Spinal cord (tissue), 10 donors: ENCODE measurements around the gene RRP9. TPM values are rescaled to one million over a fixed set of nuclear protein-coding genes. Genes with fewer than 3 reads are reported as not detected.

Source experiments
- DNase-seq, 6 donors: peaks; one replicate each; pipeline versions ENCODE4 v3.0.0 to v3.0.0-alpha.2; 2013 to 2015; ENCODE audit warnings: low spot score in 6 of 6, low read depth in 4 of 6
- H3K27ac ChIP-seq: one replicate; pipeline ENCODE4 v1.5.1; 2013; ENCODE audit warnings: low read depth, low read length, control low read depth
- H3K27me3 ChIP-seq: one replicate; pipeline ENCODE4 v1.6.1; 2013; ENCODE audit warnings: low read length; ENCODE audit not compliant: control insufficient read depth, insufficient read depth
- H3K36me3 ChIP-seq: one replicate; pipeline ENCODE4 v1.6.1; 2013; ENCODE audit warnings: low read length; ENCODE audit not compliant: control insufficient read depth, insufficient read depth
- H3K4me1 ChIP-seq: one replicate; pipeline ENCODE4 v1.6.1; 2013; ENCODE audit warnings: low read length; ENCODE audit not compliant: control insufficient read depth, insufficient read depth
- H3K4me3 ChIP-seq: one replicate; pipeline ENCODE4 v1.5.1; 2013; ENCODE audit warnings: low read depth, low read length, control low read depth
- H3K9me3 ChIP-seq: one replicate; pipeline ENCODE4 v1.6.1; 2013; ENCODE audit warnings: low read length; ENCODE audit not compliant: control insufficient read depth, insufficient read depth
- WGBS: methylation state at CpG from one replicate; pipeline ENCODE4 v1.1.5; 2013; ENCODE audit warnings: missing lambda C conversion rate; ENCODE audit not compliant: insufficient coverage; 5-methylcytosine and 5-hydroxymethylcytosine counted together
- polyA plus RNA-seq, 2 donors: library from polyadenylated mRNA; unstranded; fragments of 120-200 nt; gene quantifications; one replicate each; pipeline ENCODE4 v1.2.1, GENCODE V29; 2013; ENCODE audit not compliant: insufficient read length in 2 of 2
- total RNA-seq, 2 donors: library from RNA; depleted of rRNA in 1 of 2; stranded (reverse); fragments of 120-200 nt in 1 of 2; fragments of >200 nt in 1 of 2; gene quantifications; one replicate each; pipeline versions ENCODE4 v1.2.3 to v1.2.4, GENCODE V29; 2013 to 2014
- donor health status: healthy.

Gene RRP9
- total and polyA plus RNA-seq, 4 donors = 10.2 to 22.7 (median 17.7) TPM

DNA sequence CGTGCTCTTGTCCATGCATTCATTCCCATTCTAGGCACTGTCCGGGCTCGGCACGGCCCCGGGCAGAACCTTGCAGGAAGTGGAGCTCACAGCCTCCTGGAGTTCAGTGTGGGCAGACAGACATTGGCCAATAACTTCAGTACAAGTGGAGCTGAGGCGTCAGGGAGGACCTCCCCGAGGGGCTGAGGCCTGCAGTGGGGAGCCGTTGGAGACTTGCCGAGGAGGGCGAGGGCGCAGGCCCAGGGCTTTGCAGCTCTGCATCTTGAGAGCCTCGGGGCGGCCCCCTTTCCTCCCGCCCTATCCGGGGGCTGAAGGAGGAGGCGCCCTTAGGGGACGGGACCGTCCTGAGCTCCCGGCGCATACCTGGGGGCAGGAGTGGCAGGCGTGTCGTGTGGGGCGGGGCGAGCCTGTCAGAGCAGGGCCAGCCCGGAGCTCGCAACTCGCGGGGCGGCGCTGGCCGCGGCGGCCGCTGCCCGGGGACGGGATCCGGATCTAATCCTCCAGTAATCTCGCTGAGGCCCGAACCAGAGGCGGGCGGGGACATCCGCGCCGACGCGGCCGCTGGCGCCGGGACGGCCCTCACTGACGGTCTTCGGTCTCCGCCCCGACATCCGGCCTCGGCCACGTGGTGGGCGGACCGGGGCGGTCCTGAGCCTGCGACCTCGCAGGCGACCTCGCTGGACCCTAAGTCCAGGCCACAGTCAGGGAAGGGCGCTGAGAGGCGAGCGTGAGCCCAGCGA is 41.3 kb upstream of the RRP9 start, which contains the start of gene ACY1:
Gene ACY1, plus strand, starts transcription at position 698 of the 740 bp plus-strand sequence. CDS start 530 bp downstream, outside the sequence.
- under 1% methylated on average over 63 of the region's 68 CpGs for WGBS
- Histone ChIP-seq H3K27ac (peak within 1 kb of the TSS; percentile 95), H3K36me3 (peaks cover 36% of the 10 kb centered on the region), H3K4me1 (peaks cover 25% of the 10 kb centered on the region), H3K4me3 (peak within 1 kb of the TSS; percentile 72), H3K9me3 (no peaks in the 10 kb centered on the region), H3K27me3 (no peaks in the 10 kb centered on the region)
- peak in 2 of 6 donors; percentile 63 to 85 for DNase-seq

DNA sequence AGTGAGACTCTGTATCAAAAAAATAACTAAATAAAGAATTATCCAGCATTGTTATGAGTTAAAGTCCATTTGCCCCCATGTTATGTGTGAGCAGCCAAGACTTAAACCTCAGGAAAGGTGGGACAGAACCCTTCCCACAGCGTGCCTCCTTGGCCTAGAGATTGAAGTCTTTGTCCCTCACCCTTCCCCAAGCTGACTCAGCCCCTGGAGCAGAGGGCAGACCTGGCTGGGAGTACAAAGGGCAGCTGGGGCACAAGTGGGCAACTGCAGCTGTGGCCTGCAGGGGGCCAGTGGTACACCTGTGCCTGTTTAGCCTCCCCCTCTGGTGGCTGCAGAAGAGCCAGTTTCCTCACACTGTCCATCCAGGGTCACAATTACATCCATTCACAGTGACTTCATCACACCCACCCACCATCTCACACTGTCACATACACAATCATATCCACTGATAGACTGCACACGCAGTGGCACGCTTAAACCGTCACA is 40.7 kb upstream of the RRP9 start:
- 18% methylated on average over 4 of the region's 4 CpGs for WGBS
- no peaks in the 10 kb centered on the region for H3K9me3 ChIP-seq
- H3K4me3 ChIP-seq = peak overlapping the region; percentile 72
- H3K27ac ChIP-seq = peak overlapping the region; percentile 95
- peaks cover 39% of the 10 kb centered on the region for H3K36me3 ChIP-seq
- peaks cover 25% of the 10 kb centered on the region for H3K4me1 ChIP-seq
- no peak for DNase-seq
- no peaks in the 10 kb centered on the region for H3K27me3 ChIP-seq

DNA sequence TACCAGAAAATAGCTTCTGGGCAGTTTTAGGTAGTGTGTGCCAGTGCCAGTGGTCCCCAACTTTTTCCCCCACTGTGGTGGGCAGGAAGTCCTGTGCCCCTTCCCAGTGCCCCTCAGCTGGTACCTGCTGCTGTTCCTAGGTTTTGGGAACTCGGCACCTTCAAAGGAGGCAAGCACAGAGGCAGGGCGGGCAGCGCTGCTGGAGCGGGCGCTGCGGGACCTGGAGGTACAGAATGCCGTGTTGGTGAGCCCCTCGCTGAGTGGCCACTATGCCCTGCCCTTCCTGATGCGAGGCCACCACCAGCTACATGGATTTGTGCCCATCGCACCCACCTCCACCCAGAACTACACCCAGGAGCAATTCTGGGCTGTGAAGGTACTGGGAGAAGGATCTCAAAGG is 38.5 kb upstream of the RRP9 start:
- no peak for DNase-seq
- Histone ChIP-seq H3K9me3 (no peaks in the 10 kb centered on the region), H3K4me1 (peaks cover 39% of the 10 kb centered on the region), H3K27ac (no peak overlapping the region), H3K27me3 (no peaks in the 10 kb centered on the region), H3K4me3 (no peak overlapping the region), H3K36me3 (peaks cover 31% of the 10 kb centered on the region)
- WGBS = 97% methylated on average over 8 of the region's 10 CpGs

DNA sequence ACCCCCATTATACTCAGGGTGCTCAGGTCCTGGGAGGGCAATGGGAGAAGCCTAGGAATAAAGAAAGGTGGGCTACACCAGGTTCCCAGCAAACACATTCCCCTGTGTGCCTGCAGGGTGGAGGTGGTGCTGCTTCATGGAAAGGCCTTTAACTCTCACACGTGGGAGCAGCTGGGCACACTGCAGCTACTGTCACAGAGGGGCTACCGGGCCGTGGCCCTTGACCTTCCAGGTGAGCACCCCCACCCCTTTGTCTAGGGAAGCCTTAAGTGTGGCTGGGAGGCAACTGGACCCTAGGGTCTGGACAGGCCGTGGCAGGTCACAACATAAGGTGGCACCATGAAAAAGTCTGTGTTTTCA is 36.4 kb upstream of the RRP9 start:
- peaks cover 44% of the 10 kb centered on the region for H3K4me1 ChIP-seq
- H3K4me3 ChIP-seq = no peak overlapping the region
- H3K9me3 ChIP-seq = no peaks in the 10 kb centered on the region
- DNase-seq = no peak
- 77% methylated on average over 3 of the region's 4 CpGs for whole genome bisulfite sequencing
- no peaks in the 10 kb centered on the region for H3K27me3 ChIP-seq
- peaks cover 31% of the 10 kb centered on the region for H3K36me3 ChIP-seq
- H3K27ac ChIP-seq = no peak overlapping the region

DNA sequence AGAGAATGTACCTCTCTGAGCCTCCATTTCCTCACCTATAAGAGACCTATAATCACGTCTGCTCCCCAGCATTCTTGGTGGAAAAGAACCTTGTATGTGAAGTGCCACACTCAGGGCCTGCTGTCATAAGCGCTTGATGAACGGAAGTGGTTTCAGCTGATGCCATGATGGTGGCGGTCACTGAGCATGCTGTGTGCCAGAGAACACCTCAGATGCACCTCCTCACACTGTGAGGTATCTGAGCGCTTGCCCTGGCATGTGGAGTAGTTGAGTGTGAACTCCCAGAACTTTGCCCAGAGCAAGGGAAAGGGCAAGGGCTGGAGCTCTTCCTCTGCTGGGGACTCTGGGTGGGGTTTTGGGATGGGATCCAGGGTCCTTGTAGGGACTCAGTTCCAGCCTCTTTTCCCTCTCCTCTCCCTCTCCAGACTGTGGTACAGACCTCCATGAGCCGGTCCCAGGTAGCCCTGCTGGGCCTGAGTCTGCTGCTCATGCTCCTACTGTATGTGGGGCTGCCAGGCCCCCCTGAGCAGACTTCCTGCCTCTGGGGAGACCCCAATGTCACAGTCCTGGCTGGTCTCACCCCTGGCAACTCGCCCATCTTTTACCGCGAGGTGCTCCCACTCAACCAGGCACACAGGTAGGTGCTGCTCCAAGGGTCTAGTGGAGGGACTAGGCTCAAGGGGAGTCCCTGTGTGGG is 35.9 kb upstream of the RRP9 start:
- Histone ChIP-seq H3K4me3 (no peak overlapping the region), H3K4me1 (peaks cover 41% of the 10 kb centered on the region), H3K27ac (no peak overlapping the region), H3K36me3 (peaks cover 31% of the 10 kb centered on the region), H3K27me3 (no peaks in the 10 kb centered on the region), H3K9me3 (no peaks in the 10 kb centered on the region)
- DNase-seq = no peak
- 94% methylated on average over 5 of the region's 9 CpGs for WGBS

DNA sequence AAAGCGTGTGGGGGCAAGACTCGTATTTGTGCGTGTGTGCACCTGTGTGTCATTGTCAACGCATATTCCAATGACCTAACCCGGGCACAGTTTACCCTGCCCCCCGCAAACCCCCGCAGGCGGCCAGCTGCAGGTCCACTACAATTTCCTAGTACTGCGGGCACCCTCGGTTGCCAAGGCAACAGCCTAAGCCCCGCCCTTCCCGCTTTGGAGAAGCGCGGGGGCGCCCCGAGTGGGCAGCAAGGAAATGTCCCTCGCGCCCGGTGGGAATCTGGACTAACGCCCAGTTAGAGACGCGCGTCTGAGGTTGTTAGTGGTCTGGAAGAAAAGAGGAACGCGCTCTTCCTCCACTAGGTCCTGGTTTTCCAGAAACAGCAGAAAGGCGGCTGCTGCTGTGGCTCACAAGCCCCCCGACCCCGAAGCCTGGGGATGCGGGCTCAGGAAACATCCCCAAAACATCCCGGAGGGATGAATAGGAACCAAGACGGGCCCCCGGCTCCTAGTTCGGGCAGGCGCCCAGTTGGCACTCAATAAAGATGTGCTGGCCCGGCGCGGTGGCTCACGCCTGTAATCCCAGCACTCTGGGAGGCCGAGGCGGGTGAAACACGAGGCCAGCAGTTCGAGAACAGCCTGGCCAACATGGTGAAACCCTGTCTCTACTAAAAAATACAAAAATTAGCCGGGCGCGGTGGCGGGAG is 34.3 kb upstream of the RRP9 start:
- WGBS = 4% methylated on average over 31 of the region's 46 CpGs
- Histone ChIP-seq H3K36me3 (peaks cover 34% of the 10 kb centered on the region), H3K4me3 (peak overlapping the region; percentile 46), H3K27me3 (no peaks in the 10 kb centered on the region), H3K4me1 (peaks cover 39% of the 10 kb centered on the region), H3K9me3 (no peaks in the 10 kb centered on the region), H3K27ac (peak overlapping the region; percentile 85)
- peak in 5 of 6 donors; percentile 81 to 96 (median 87) for DNase-seq

DNA sequence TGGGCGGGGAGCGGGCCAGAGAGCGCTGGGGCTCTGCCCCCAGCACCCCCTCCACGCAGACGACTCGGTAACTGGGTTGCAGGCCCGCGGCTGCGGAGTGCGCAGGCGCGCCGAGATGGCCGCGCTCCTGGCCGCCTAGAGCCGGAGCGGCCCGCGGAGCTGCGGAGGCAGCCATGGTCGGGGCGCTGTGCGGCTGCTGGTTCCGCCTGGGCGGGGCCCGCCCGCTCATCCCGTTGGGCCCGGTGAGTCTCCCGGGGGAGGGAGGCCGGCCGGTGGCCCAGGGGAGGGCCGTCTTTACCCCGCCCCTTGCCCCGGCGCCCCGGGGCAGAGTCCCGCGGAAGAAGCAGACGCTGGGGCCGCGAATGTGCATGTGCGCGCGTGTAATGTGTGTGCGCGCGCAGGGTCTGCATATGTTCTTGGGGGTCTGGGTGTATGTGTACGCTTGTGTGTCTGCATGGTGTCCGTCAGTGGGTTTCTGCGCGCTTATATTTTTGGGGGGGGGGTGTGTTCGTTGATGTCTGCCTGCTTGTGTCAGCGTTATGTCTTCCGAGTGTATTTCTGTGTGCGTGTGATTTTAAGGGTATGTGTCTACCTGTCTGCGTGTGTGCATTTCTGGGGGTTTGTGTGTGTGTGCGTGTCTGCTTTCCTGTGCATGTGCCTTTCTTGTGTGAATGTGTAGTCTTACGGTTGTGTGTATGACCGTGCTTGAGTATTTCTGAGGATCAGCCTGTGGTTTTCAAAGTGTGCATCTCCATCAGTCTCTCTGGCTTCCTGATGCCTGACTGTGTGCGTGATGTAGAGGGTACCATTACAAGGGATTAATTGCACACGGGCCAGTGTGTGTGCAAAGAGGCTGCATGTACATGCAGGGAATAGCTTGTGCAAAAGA is 33.5 kb upstream of the RRP9 start, which contains the start of gene ABHD14A:
Gene ABHD14A, plus strand, starts transcription at position 102 of the 889 bp plus-strand sequence. Its CDS starts 72 bp downstream, at position 174.
- DNase-seq = peak in 3 of 6 donors; percentile 54 to 92 (median 92)
- H3K27ac ChIP-seq = peak within 1 kb of the TSS; percentile 85

DNA sequence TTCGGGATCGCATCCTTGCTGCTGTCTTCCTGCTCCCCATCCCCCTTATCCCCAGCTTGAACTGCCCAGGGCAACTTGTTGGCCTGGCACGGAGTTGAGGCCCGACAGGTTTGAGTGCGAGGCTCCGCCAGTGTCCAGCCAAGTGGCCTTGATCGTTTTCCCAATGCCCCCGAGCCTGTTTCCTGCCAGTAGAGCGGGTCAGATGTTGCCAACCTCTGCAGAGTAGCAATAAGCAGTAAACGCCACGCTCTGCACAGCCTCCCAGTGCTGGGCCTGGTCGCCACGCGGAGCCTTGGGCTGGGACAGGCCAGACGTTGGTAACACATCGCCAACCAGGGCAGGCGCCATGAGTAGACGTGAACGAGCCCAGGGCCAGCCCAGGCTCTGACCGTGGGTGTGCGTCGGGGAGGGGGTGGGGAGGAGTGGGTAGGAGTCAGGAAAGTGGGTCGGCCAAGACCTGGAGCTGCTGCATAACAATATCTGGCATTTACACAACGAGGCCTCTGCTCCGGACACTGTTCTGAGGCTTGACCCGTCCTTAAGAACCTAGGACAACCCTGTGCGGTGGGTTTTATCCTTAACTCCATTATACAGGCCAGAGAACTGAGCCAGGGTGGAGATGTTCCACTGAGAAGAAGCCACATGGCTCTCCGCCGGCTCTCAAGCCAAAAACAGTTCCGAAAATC is 32.7 kb upstream of the RRP9 start:
- peaks cover 47% of the 10 kb centered on the region for H3K4me1 ChIP-seq
- peak overlapping the region; percentile 85 for H3K27ac ChIP-seq

More for the DNA sequence above, 33.5 kb upstream of the RRP9 start, which contains the start of gene ABHD14A:
- H3K36me3 ChIP-seq = peaks cover 26% of the 10 kb centered on the region
- H3K27me3 ChIP-seq = no peaks in the 10 kb centered on the region
- H3K4me3 ChIP-seq = peak within 1 kb of the TSS; percentile 83
- H3K4me1 ChIP-seq = peaks cover 40% of the 10 kb centered on the region
- no peaks in the 10 kb centered on the region for H3K9me3 ChIP-seq
- under 1% methylated on average over 63 of the region's 63 CpGs for WGBS

More for the DNA sequence above, 32.7 kb upstream of the RRP9 start:
- WGBS = 35% methylated on average over 29 of the region's 30 CpGs
- no peak for DNase-seq
- H3K9me3 ChIP-seq = no peaks in the 10 kb centered on the region
- peak overlapping the region; percentile 83 for H3K4me3 ChIP-seq
- H3K27me3 ChIP-seq = no peaks in the 10 kb centered on the region
- peaks cover 22% of the 10 kb centered on the region for H3K36me3 ChIP-seq
